WTC11 (cell line): ENCODE data around the gene MEN1. TPM values are rescaled to one million over a fixed set of nuclear protein-coding genes. Genes with fewer than 3 reads are reported as not detected.
A peak's percentile ranks its signal among the peaks of the same experiment; 100 is the strongest.

ENCODE experiments used
- ATAC-seq: fragments of 200-7000 bp; cut with Tn5 transposase; 2 replicates; pipeline ENCODE4 v1.10.0; 2021; ENCODE audit warnings: mild to moderate bottlenecking, moderate library complexity
- CTCF ChIA-PET: fragments of 300-600 bp; sonication (Branson Sonifier 250); formaldehyde crosslinking; loops from one replicate; lab custom pipeline; 2021; ENCODE audit warnings: antibody characterized with exemption; lab: Charles Lee
- POLR2A ChIA-PET: fragments of 350-600 bp; sonication (Branson Sonifier 250); formaldehyde crosslinking; loops from one replicate; lab custom pipeline; 2021; ENCODE audit warnings: antibody characterized with exemption; lab: Charles Lee
- DNase-seq: peaks from one replicate; pipeline ENCODE4 v3.0.0; 2021; ENCODE audit warnings: low spot score
- H3K27ac Mint-ChIP-seq: 2 replicates; pipeline ENCODE4 v1.8.0; 2021; ENCODE audit warnings: mixed read lengths
- H3K27me3 Mint-ChIP-seq: 2 replicates; pipeline ENCODE4 v1.8.0; 2021; ENCODE audit warnings: low read depth, mild to moderate bottlenecking, moderate library complexity, mixed read lengths
- H3K36me3 Mint-ChIP-seq: 2 replicates; pipeline ENCODE4 v1.8.0; 2021; ENCODE audit warnings: mixed read lengths
- H3K4me1 Mint-ChIP-seq: 2 replicates; pipeline ENCODE4 v1.8.0; 2022; ENCODE audit warnings: mixed read lengths
- H3K4me3 Mint-ChIP-seq: 2 replicates; pipeline ENCODE4 v1.8.0; 2021; ENCODE audit warnings: mild to moderate bottlenecking, moderate library complexity, mixed read lengths
- H3K9me3 Mint-ChIP-seq: 2 replicates; pipeline ENCODE4 v1.8.0; 2021; ENCODE audit warnings: mixed read lengths
- ATF2 ChIP-seq: sonication (generic); formaldehyde crosslinking; IDR thresholded peaks from 2 replicates; pipeline ENCODE4 v1.8.1; 2022; ENCODE audit warnings: low read depth, missing genetic modification reagents, borderline replicate concordance
- E2F5 ChIP-seq: sonication (generic); formaldehyde crosslinking; IDR thresholded peaks from 2 replicates; pipeline ENCODE4 v1.8.1; 2022; ENCODE audit warnings: mild to moderate bottlenecking, moderate library complexity, missing genetic modification reagents
- ELF4 ChIP-seq: sonication (generic); formaldehyde crosslinking; IDR thresholded peaks from 2 replicates; pipeline ENCODE4 v1.8.1; 2022; ENCODE audit warnings: low read depth, mild to moderate bottlenecking, moderate library complexity, missing genetic modification reagents
- FOXP1 ChIP-seq: sonication (generic); formaldehyde crosslinking; IDR thresholded peaks from 2 replicates; pipeline ENCODE4 v1.8.0; 2022; ENCODE audit warnings: missing genetic modification reagents, mild to moderate bottlenecking, moderate library complexity, borderline replicate concordance
- GTF2I ChIP-seq: fragments of 250-450 bp; sonication (Bioruptor Pico); conservative IDR thresholded peaks from 2 replicates; pipeline ENCODE4 v1.4.0; 2021; ENCODE audit warnings: mild to moderate bottlenecking
- HMGA2 ChIP-seq: fragments of 250-450 bp; sonication (Bioruptor Pico); IDR thresholded peaks from 2 replicates; pipeline ENCODE4 v1.4.0; 2021; ENCODE audit warnings: mild to moderate bottlenecking, moderate library complexity
- JUN ChIP-seq: sonication (generic); formaldehyde crosslinking; IDR thresholded peaks from 2 replicates; pipeline ENCODE4 v1.8.0; 2023; ENCODE audit warnings: mild to moderate bottlenecking, missing genetic modification reagents
- NFYB ChIP-seq: sonication (generic); formaldehyde crosslinking; conservative IDR thresholded peaks from 2 replicates; pipeline ENCODE4 v1.8.0; 2022; ENCODE audit warnings: low read depth, missing genetic modification reagents
- NR2C2 ChIP-seq: sonication (generic); formaldehyde crosslinking; IDR thresholded peaks from 2 replicates; pipeline ENCODE4 v1.8.0; 2022; ENCODE audit warnings: mild to moderate bottlenecking, missing genetic modification reagents
- NR3C1 ChIP-seq: sonication (generic); formaldehyde crosslinking; conservative IDR thresholded peaks from 2 replicates; pipeline ENCODE4 v1.8.1; 2023; ENCODE audit warnings: low read depth, mild to moderate bottlenecking, missing genetic modification reagents
- RORB ChIP-seq: fragments of 250-450 bp; sonication (Bioruptor Pico); IDR thresholded peaks from 2 replicates; pipeline ENCODE4 v1.9.0; 2021; ENCODE audit warnings: mild to moderate bottlenecking
- SP1 ChIP-seq: sonication (generic); formaldehyde crosslinking; conservative IDR thresholded peaks from 2 replicates; pipeline ENCODE4 v1.8.1; 2022; ENCODE audit warnings: missing genetic modification reagents
- ZNF138 ChIP-seq: sonication (generic); formaldehyde crosslinking; conservative IDR thresholded peaks from 2 replicates; pipeline ENCODE4 v1.8.1; 2022; ENCODE audit warnings: mild to moderate bottlenecking, moderate library complexity, missing genetic modification reagents
- ZNF416 ChIP-seq: fragments of 250-450 bp; sonication (Bioruptor Pico); IDR thresholded peaks from 2 replicates; pipeline ENCODE4 v1.9.0; 2021; ENCODE audit warnings: mild to moderate bottlenecking, inconsistent platforms
- ZNF423 ChIP-seq: fragments of 250-450 bp; sonication (Bioruptor Pico); IDR thresholded peaks from 2 replicates; pipeline ENCODE4 v2.1.2; 2022; ENCODE audit warnings: mild to moderate bottlenecking, moderate library complexity
- total RNA-seq: library from RNA; stranded (reverse); gene quantifications from 3 replicates; pipeline ENCODE4 v1.2.3, GENCODE V29; 2021
- TF ChIP-seq, protein P1 (sequence below): sonication (generic); formaldehyde crosslinking; IDR thresholded peaks from 2 replicates; pipeline ENCODE4 v1.8.1; 2023; ENCODE audit warnings: mild to moderate bottlenecking, missing genetic modification reagents
- TF ChIP-seq, protein P2 (sequence below): sonication (generic); formaldehyde crosslinking; IDR thresholded peaks from 2 replicates; pipeline ENCODE4 v1.8.0; 2022; ENCODE audit warnings: mild to moderate bottlenecking, missing genetic modification reagents
- TF ChIP-seq, protein P3 (sequence below): sonication (generic); formaldehyde crosslinking; IDR thresholded peaks from 2 replicates; pipeline ENCODE4 v1.8.0; 2022; ENCODE audit warnings: mild to moderate bottlenecking, missing genetic modification reagents
- TF ChIP-seq, protein P4 (sequence below): sonication (generic); formaldehyde crosslinking; IDR thresholded peaks from 2 replicates; pipeline ENCODE4 v1.8.1; 2023; ENCODE audit warnings: mild to moderate bottlenecking, missing genetic modification reagents, moderate library complexity

Gene MEN1
- total RNA-seq, 1 experiment from 2014 or later: 47.1 TPM

- CTCF ChIA-PET: interaction anchor here (0.6 to 4.9 kb wide), 2 partner anchors 11 to 20 kb away, joined by 4 to 30 read pairs; partner anchors contain the start of gene RASGRP2
- Mint-ChIP-seq H3K36me3 (no peaks in the 10 kb centered on the region), H3K4me1 (peaks cover 27% of the 10 kb centered on the region), H3K4me3 (no peak overlapping the region), H3K9me3 (no peaks in the 10 kb centered on the region), H3K27ac (peak overlapping the region; percentile 72; the same call in 1 of the 2 replicates), H3K27me3 (no peaks in the 10 kb centered on the region; the same call in 1 of the 2 replicates)
- no peak for ATAC-seq
- TF ChIP-seq ZNF416 (no peak), GTF2I (CRISPR knock-in tag) (no peak), ZNF138 (CRISPR knock-in tag) (no peak), ATF2 (CRISPR knock-in tag) (no peak), E2F5 (no peak), FOXP1 (CRISPR knock-in tag) (no peak), NR3C1 (CRISPR knock-in tag) (no peak), ELF4 (CRISPR knock-in tag) (no peak), RORB (CRISPR knock-in tag) (no peak), NR2C2 (CRISPR knock-in tag) (no peak), ZNF423 (CRISPR knock-in tag) (no peak), JUN (CRISPR knock-in tag) (no peak), HMGA2 (CRISPR knock-in tag) (no peak), SP1 (CRISPR knock-in tag) (no peak), NFYB (CRISPR knock-in tag) (no peak)
- TF ChIP-seq, protein P1, sequence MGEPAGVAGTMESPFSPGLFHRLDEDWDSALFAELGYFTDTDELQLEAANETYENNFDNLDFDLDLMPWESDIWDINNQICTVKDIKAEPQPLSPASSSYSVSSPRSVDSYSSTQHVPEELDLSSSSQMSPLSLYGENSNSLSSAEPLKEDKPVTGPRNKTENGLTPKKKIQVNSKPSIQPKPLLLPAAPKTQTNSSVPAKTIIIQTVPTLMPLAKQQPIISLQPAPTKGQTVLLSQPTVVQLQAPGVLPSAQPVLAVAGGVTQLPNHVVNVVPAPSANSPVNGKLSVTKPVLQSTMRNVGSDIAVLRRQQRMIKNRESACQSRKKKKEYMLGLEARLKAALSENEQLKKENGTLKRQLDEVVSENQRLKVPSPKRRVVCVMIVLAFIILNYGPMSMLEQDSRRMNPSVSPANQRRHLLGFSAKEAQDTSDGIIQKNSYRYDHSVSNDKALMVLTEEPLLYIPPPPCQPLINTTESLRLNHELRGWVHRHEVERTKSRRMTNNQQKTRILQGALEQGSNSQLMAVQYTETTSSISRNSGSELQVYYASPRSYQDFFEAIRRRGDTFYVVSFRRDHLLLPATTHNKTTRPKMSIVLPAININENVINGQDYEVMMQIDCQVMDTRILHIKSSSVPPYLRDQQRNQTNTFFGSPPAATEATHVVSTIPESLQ (CRISPR knock-in tag): no peak
- TF ChIP-seq, protein P2, sequence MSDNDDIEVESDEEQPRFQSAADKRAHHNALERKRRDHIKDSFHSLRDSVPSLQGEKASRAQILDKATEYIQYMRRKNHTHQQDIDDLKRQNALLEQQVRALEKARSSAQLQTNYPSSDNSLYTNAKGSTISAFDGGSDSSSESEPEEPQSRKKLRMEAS (CRISPR knock-in tag): no peak
- TF ChIP-seq, protein P3, sequence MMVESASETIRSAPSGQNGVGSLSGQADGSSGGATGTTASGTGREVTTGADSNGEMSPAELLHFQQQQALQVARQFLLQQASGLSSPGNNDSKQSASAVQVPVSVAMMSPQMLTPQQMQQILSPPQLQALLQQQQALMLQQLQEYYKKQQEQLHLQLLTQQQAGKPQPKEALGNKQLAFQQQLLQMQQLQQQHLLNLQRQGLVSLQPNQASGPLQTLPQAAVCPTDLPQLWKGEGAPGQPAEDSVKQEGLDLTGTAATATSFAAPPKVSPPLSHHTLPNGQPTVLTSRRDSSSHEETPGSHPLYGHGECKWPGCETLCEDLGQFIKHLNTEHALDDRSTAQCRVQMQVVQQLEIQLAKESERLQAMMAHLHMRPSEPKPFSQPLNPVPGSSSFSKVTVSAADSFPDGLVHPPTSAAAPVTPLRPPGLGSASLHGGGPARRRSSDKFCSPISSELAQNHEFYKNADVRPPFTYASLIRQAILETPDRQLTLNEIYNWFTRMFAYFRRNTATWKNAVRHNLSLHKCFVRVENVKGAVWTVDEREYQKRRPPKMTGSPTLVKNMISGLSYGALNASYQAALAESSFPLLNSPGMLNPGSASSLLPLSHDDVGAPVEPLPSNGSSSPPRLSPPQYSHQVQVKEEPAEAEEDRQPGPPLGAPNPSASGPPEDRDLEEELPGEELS (CRISPR knock-in tag): no peak
- TF ChIP-seq, protein P4, sequence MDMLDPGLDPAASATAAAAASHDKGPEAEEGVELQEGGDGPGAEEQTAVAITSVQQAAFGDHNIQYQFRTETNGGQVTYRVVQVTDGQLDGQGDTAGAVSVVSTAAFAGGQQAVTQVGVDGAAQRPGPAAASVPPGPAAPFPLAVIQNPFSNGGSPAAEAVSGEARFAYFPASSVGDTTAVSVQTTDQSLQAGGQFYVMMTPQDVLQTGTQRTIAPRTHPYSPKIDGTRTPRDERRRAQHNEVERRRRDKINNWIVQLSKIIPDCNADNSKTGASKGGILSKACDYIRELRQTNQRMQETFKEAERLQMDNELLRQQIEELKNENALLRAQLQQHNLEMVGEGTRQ: no peak
- no peak for DNase-seq
- POLR2A ChIA-PET: no interaction called here
Measured at GRCh38 chr11:64754124-64754918, 56.0 kb downstream of the MEN1 start.

Other genes starting within 250 kb of the MEN1 start
- gene SLC22A12, start 219.3 kb downstream of the MEN1 start, total RNA-seq: not detected in 3 replicates
- 8.0 to 10.4 TPM (median 8.6 TPM) in 3 replicates for gene NRXN2, start 87.4 kb downstream of the MEN1 start, total RNA-seq
- 31.9 to 41.5 TPM (median 40.3 TPM) in 3 replicates for gene RASGRP2, start 66.4 kb downstream of the MEN1 start, total RNA-seq
- gene PYGM, start 50.6 kb downstream of the MEN1 start, total RNA-seq: 6.6 to 8.7 TPM (median 8.2 TPM) in 3 replicates
- 285 to 314 TPM (median 300 TPM) in 3 replicates for gene SF1, start 32.0 kb downstream of the MEN1 start, total RNA-seq
- gene MAP4K2, start 7.3 kb downstream of the MEN1 start, total RNA-seq: 24.5 to 31.6 TPM (median 28.3 TPM) in 3 replicates
- gene CDC42BPG, start 34.1 kb upstream of the MEN1 start, total RNA-seq: 14.9 to 21.6 TPM (median 17.3 TPM) in 3 replicates
- gene EHD1, start 68.1 kb upstream of the MEN1 start, total RNA-seq: 29.9 to 38.1 TPM (median 35.2 TPM) in 3 replicates
- gene ATG2A, start 106.7 kb upstream of the MEN1 start, total RNA-seq: 25.2 to 31.4 TPM (median 27.6 TPM) in 3 replicates
- gene PPP2R5B, start 114.1 kb upstream of the MEN1 start, total RNA-seq: 8.7 to 10.2 TPM (median 9.1 TPM) in 3 replicates
- gene GPHA2, start 125.3 kb upstream of the MEN1 start, total RNA-seq: 1.0 to 1.6 TPM (median 1.6 TPM) in 3 replicates
- gene MAJIN, start 161.6 kb upstream of the MEN1 start, total RNA-seq: not detected in 3 replicates
- 1.3 to 3.2 TPM (median 2.2 TPM) in 3 replicates for gene BATF2, start 186.4 kb upstream of the MEN1 start, total RNA-seq
- gene ARL2, start 203.6 kb upstream of the MEN1 start, total RNA-seq: 171 to 248 TPM (median 235 TPM) in 3 replicates
- 16.7 to 19.6 TPM (median 17.6 TPM) in 3 replicates for gene SNX15, start 216.9 kb upstream of the MEN1 start, total RNA-seq
- gene SAC3D1, start 230.7 kb upstream of the MEN1 start, total RNA-seq: 22.2 to 26.2 TPM (median 22.8 TPM) in 3 replicates
- 4.5 to 6.1 TPM (median 5.9 TPM) in 3 replicates for gene NAALADL1, start 248.0 kb upstream of the MEN1 start, total RNA-seq